GM21529 (cell line): ENCODE data around the gene ZC3H12D.
"Not testable (repeated sequence)": the region's sequence is repeated elsewhere in the genome, so short reads cannot be mapped to it uniquely, and the experiment has no call there.

Experiments used
- ATAC-seq: cut with Tn5 transposase; IDR thresholded peaks from one replicate; pipeline ENCODE4 v1.9.1; 2021; ENCODE audit not compliant: unreplicated experiment

The ZC3H12D gene

DNA sequence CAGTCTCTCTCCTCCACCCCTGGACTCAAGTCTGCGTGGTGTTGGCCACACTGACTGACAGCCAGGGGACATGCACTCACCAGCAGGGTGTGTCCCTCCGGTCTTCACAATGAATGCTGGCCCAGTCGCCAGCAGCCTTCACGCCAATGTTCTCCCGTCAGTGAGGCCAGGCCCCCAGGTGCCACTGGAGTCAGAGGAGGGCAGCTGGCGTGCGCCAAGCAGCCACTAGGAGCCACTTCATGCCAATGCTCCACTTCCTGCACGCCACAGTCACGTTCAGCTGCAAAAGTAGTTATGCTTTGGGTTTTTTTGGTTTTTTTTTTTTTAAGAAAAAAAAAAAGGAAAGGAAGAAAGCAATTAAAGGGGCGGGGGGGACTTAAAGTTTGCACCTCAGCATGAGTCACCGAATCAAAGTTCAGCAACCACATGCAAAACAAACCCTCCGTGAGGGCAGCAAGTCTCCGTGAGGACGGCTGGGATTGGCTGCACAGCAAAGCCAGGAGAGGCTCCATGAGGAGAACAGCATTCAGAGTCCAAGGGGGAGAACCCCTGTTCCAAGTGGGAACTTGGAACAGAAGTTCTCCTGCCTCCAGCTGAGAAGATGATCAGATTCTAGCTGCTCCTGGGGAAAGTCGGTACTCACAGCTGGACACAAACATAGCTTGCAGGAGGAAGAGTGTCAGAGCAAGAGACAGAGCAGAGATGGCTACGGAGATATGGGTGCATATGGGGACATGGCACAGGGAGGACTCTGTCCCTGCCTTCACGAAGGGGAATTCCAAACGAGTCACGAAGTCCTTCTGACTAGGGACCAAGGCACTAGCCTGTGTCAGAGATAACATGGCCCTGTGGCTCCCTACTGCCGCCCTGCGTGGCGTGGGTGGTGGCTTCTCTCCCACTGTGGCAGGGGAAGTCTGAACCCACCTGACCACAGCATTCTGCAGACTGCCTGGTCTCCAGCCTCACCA lies at the start of gene ZC3H12D:
Gene ZC3H12D, minus strand, starts transcription at position 282 of the 968 bp plus-strand sequence. CDS start 10,471 bp downstream, outside the sequence.
- ATAC-seq, result peak; percentile 34

DNA sequence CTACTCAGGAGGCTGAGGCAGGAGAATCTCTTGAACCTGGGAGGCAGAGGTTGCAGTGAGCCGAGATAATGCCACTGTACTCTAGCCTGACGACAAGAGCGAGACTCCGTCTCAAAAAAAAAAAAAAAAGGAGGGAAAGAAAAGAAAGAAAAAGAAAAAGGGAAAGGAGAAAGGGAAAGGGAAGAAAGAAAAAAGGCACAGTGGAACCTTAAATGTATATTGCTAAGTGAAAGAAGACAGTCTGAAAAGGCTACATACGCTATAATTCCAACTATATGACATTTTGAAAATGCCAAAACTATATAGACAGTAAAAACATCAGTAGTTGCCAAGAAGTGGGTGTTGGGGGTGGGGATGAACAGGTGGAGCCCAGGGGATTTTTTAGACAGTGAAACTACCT lies 44.8 kb upstream of the ZC3H12D start:
- ATAC-seq, result no peak

DNA sequence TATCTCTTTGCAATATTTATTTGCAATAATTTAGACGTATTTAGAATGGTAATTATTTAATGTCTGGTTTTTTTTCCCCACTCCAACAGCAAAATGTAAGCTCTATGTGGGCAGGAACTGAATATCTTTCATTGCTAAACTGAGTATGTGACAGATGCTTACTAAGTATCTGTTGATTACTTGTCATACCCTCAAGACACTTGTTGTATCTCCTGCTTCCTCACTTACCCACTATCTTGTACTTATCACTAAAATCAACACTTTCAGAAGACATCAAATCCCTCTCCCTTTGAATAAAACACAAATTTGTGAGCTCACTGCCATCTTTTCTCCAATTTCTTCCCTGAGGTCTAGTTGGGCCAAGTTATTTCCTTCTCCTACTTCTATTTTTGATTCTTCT lies 30.7 kb upstream of the ZC3H12D start:
- no peak for ATAC-seq

- no peak for ATAC-seq
These were observed 29.1 kb upstream of the ZC3H12D start for GRCh38 chr6:149513915-149514314.

DNA sequence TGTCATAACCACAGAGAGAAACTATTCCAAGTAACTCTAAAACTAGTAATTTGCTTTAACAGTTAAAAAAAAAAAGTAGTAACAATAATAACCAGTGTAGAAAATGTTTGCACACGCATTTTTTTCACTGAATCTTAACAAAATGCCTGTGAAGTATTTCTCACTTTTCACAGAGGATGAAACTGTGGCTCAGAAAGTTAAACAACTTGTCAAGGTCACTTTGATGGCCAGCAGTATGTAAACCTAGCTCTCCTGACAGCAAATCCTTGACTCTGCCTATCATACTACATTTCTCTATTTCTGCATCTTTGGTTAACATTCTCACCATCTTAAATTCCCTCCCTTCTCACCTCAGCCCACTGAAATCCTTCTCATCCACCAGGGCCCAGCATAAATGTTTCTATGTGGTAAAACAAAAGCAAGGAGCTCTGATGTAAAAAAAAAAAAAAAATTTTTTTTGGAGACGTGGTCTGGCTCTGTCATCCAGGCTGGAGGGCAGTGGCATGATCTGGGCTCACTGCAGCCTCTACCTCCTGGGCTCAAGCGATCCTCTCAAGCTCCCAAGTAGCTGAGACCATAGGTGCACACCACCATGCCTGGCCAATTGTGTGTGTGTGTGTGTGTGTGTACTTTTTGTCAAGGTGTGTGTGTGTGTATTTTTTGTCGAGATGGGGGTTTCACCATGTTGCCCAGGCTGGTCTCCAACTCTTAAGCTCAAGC lies 26.1 kb upstream of the ZC3H12D start:
- ATAC-seq, result no peak

- ATAC-seq, result no peak
These were observed 23.7 kb upstream of the ZC3H12D start for GRCh38 chr6:149508485-149508884.

DNA sequence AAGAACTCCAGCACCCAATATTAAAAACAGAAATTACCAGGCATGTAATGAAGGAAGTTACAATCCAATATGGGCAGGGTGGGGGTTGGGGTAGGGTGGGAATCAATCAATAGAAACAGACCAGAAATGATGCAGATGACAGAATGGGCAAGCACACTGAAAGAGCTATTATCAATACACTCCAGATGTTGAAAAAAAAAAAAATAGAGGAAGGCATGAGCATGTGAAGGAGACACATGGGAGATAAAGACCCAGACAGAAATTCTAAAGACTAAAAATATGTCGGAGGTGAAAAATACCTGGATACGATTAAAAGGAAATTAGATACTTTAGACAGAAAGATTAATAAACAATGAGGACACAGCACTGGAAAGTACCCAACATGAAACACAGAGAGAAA lies 19.1 kb upstream of the ZC3H12D start:
- ATAC-seq, result no peak

- no peak for ATAC-seq
These were observed 18.5 kb upstream of the ZC3H12D start for GRCh38 chr6:149503276-149503675.

GRCh38 chr6:149501768-149502167 lies 17.0 kb upstream of the ZC3H12D start:
- no peak for ATAC-seq

- no peak for ATAC-seq
These were observed 16.4 kb upstream of the ZC3H12D start for GRCh38 chr6:149501201-149501600.

DNA sequence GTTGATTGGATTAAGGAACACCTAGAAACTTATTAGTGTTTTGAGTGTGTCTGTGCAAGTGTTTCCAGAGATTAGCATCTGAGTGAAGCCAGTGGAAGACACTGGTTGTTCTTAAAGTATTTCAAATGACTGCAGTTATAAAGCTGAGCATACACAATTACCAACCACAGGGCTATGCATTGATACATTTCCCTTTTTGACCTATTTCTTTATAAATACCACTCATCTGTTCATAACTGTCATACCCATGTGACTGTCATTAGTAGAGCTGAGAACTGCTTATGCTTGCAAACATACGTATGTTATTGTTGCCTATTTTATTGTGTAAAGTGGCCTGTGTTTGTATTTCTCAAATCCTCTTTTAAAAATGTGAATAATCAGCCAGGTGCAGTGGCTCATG lies 15.3 kb upstream of the ZC3H12D start:
- ATAC-seq, result no peak

DNA sequence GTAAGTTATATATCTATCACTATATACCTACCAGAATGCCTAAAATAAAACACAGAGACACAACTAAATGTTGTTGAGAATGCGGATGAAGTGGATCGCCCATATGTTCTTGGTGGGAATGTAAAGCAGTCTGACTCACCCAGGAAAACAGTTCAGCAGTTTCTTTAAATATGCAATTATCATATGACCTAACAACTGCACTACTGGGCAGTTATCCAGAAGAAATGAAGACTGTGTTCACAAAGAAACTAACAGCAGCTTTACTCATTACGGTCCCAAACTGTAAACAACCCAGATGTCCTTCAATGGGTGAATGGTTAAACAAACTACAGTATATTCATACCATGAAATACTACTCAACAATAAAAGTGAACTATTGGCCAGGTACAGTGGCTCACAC lies 14.3 kb upstream of the ZC3H12D start:
- no peak for ATAC-seq

GRCh38 chr6:149497365-149497764 lies 12.6 kb upstream of the ZC3H12D start:
- no peak for ATAC-seq

GRCh38 chr6:149496597-149496996 lies 11.8 kb upstream of the ZC3H12D start:
- ATAC-seq, result peak; percentile 43

- ATAC-seq, result not testable (repeated sequence)
These were observed 10.7 kb upstream of the ZC3H12D start for GRCh38 chr6:149495349-149496016.

GRCh38 chr6:149494810-149495209 lies 10.0 kb upstream of the ZC3H12D start:
- ATAC-seq, result peak; percentile 76

- ATAC-seq, result no peak
These were observed 9.0 kb upstream of the ZC3H12D start for GRCh38 chr6:149493761-149494320.

GRCh38 chr6:149492798-149493343 lies 8.1 kb upstream of the ZC3H12D start:
- no peak for ATAC-seq

GRCh38 chr6:149489967-149490366 lies 5.2 kb upstream of the ZC3H12D start:
- ATAC-seq, result no peak

- no peak for ATAC-seq
These were observed 4.0 kb upstream of the ZC3H12D start for GRCh38 chr6:149488815-149489214.

GRCh38 chr6:149487316-149487715 lies 2.5 kb upstream of the ZC3H12D start:
- ATAC-seq, result no peak
